Measurements from ENCODE around the gene USP4. TPM values are rescaled to one million over a fixed set of nuclear protein-coding genes. Genes with fewer than 3 reads are reported as not detected.

Gene USP4
- total RNA-seq, 1 donor from 2014 or later, result 69.6 TPM

GRCh38 chr3:49302613-49303012 lies 37.2 kb downstream of the USP4 start:
- Histone ChIP-seq H3K27me3 (no peaks in the 10 kb centered on the region), H3K4me3 (no peak overlapping the region), H3K4me1 (peaks cover 3% of the 10 kb centered on the region), H3K27ac (no peak overlapping the region), H3K36me3 (peaks cover 100% of the 10 kb centered on the region), H3K9me3 (no peaks in the 10 kb centered on the region)
- ATAC-seq, result no peak
- no peak for TF ChIP-seq CTCF (IDR thresholded peaks at IDR 0.05)
- intact Hi-C loops (cut with DNase I), result no loop called here
- no peak for DNase-seq

- Histone ChIP-seq H3K4me3 (no peak overlapping the region), H3K4me1 (peaks cover 18% of the 10 kb centered on the region), H3K36me3 (peaks cover 100% of the 10 kb centered on the region), H3K27ac (no peak overlapping the region), H3K9me3 (no peaks in the 10 kb centered on the region), H3K27me3 (no peaks in the 10 kb centered on the region)
- no peak for TF ChIP-seq CTCF (IDR thresholded peaks at IDR 0.05)
- intact Hi-C loops (cut with DNase I), result no loop called here
- no peak for ATAC-seq
- no peak for DNase-seq
Measured at GRCh38 chr3:49300595-49300994, 39.3 kb downstream of the USP4 start.

- intact Hi-C loops (cut with DNase I), result no loop called here
- no peaks in the 10 kb centered on the region for H3K9me3 ChIP-seq
- DNase-seq, result no peak
- no peak for ATAC-seq
- H3K4me3 ChIP-seq, result no peak overlapping the region
- H3K36me3 ChIP-seq, result peaks cover 96% of the 10 kb centered on the region
- TF ChIP-seq CTCF (IDR thresholded peaks at IDR 0.05), result no peak
- H3K27ac ChIP-seq, result no peak overlapping the region
- H3K27me3 ChIP-seq, result no peaks in the 10 kb centered on the region
- H3K4me1 ChIP-seq, result peaks cover 22% of the 10 kb centered on the region
Measured at GRCh38 chr3:49298511-49298910, 41.3 kb downstream of the USP4 start.

- no peak overlapping the region for H3K4me3 ChIP-seq
- H3K27me3 ChIP-seq, result no peaks in the 10 kb centered on the region
- DNase-seq (no peak), ATAC-seq (peak; percentile 60)
- H3K9me3 ChIP-seq, result no peaks in the 10 kb centered on the region
- no peak for TF ChIP-seq CTCF (IDR thresholded peaks at IDR 0.05)
- peaks cover 96% of the 10 kb centered on the region for H3K36me3 ChIP-seq
- peaks cover 22% of the 10 kb centered on the region for H3K4me1 ChIP-seq
- intact Hi-C loops (cut with DNase I), result no loop called here
- peak overlapping the region; percentile 53 for H3K27ac ChIP-seq
Measured at GRCh38 chr3:49296781-49297411, 43.0 kb downstream of the USP4 start.

GRCh38 chr3:49295489-49296058 lies 44.3 kb downstream of the USP4 start:
- H3K4me3 ChIP-seq, result no peak overlapping the region
- H3K9me3 ChIP-seq, result no peaks in the 10 kb centered on the region
- no peak overlapping the region for H3K27ac ChIP-seq
- peaks cover 94% of the 10 kb centered on the region for H3K36me3 ChIP-seq
- intact Hi-C loops (cut with DNase I), result no loop called here
- no peak for DNase-seq
- peaks cover 22% of the 10 kb centered on the region for H3K4me1 ChIP-seq
- TF ChIP-seq CTCF (IDR thresholded peaks at IDR 0.05), result peak; percentile 63
- ATAC-seq, result peak; percentile 62
- H3K27me3 ChIP-seq, result no peaks in the 10 kb centered on the region

Measured in upper lobe of right lung (tissue), 1 donor.